ENCODE data around the gene RHOJ. TPM values are rescaled to one million over a fixed set of nuclear protein-coding genes. Genes with fewer than 3 reads are reported as not detected.

The RHOJ gene
- polyA plus RNA-seq, 1 donor from 2014 or later = 0.10 TPM

- no peaks in the 10 kb centered on the region for H3K9me3 ChIP-seq (ENCODE audit: low read length)
- H3F3A ChIP-seq (ENCODE audit: insufficient read depth, low read length, poor library complexity, severe bottlenecking) = no peaks in the 10 kb centered on the region
- no peak overlapping the region for H3K27ac ChIP-seq (ENCODE audit: low read length)
- H3K9me2 ChIP-seq (ENCODE audit: insufficient read depth, low read length) = no peaks in the 10 kb centered on the region
- H2AFZ ChIP-seq (ENCODE audit: low read depth, low read length) = no peak overlapping the region
- H3K36me3 ChIP-seq (ENCODE audit: insufficient read depth, low read length) = no peaks in the 10 kb centered on the region
- no peak for TF ChIP-seq REST (IDR thresholded peaks at IDR 0.05; ENCODE audit: borderline replicate concordance)
- TF ChIP-seq TAF1 (IDR thresholded peaks at IDR 0.05; ENCODE audit: low read depth) = no peak
- H4K20me1 ChIP-seq (ENCODE audit: insufficient read depth) = no peaks in the 10 kb centered on the region
- no peak overlapping the region for H3K9ac ChIP-seq (ENCODE audit: low read length)
- H3K4me2 ChIP-seq (ENCODE audit: low read length) = no peak overlapping the region
- H3K79me2 ChIP-seq (replicated peaks; ENCODE audit: insufficient read depth, low read length) = no peaks in the 10 kb centered on the region
- no peak overlapping the region for H3K4me3 ChIP-seq (ENCODE audit: low read length)
- H3K27me3 ChIP-seq (ENCODE audit: insufficient read depth, low read depth, low read length) = no peaks in the 10 kb centered on the region
Observed at GRCh38 chr14:63290741-63291430, 86.6 kb downstream of the RHOJ start.

GRCh38 chr14:63292805-63293204 lies 88.6 kb downstream of the RHOJ start:
- H3K9ac ChIP-seq (ENCODE audit: low read length) = no peak overlapping the region
- H3K4me3 ChIP-seq (ENCODE audit: low read length) = no peak overlapping the region
- H2AFZ ChIP-seq (ENCODE audit: low read depth, low read length) = no peak overlapping the region
- peak; percentile 47 for TF ChIP-seq POLR2AphosphoS5 (IDR thresholded peaks at IDR 0.05)
- TF ChIP-seq EZH2 (IDR thresholded peaks at IDR 0.05; ENCODE audit: borderline replicate concordance, insufficient read depth, low read length, poor library complexity, severe bottlenecking) = no peak
- no peak for TF ChIP-seq RAD21 (conservative IDR thresholded peaks at IDR 0.05)
- no peak for TF ChIP-seq MXI1 (conservative IDR thresholded peaks at IDR 0.05; ENCODE audit: poor library complexity, severe bottlenecking)
- TF ChIP-seq REST (IDR thresholded peaks at IDR 0.05; ENCODE audit: borderline replicate concordance) = peak; percentile 98
- TF ChIP-seq EP300 (conservative IDR thresholded peaks at IDR 0.05; ENCODE audit: poor library complexity, severe bottlenecking) = peak; percentile 73
- TF ChIP-seq CTCF (IDR thresholded peaks at IDR 0.05; ENCODE audit: poor library complexity, severe bottlenecking) = no peak
- H3K36me3 ChIP-seq (ENCODE audit: insufficient read depth, low read length) = no peaks in the 10 kb centered on the region
- no peaks in the 10 kb centered on the region for H4K20me1 ChIP-seq (ENCODE audit: insufficient read depth)
- H3F3A ChIP-seq (ENCODE audit: insufficient read depth, low read length, poor library complexity, severe bottlenecking) = no peaks in the 10 kb centered on the region
- no peak overlapping the region for H3K27ac ChIP-seq (ENCODE audit: low read length)
- no peaks in the 10 kb centered on the region for H3K79me2 ChIP-seq (replicated peaks; ENCODE audit: insufficient read depth, low read length)
- H3K9me3 ChIP-seq (ENCODE audit: low read length) = no peaks in the 10 kb centered on the region
- H3K4me2 ChIP-seq (ENCODE audit: low read length) = no peak overlapping the region
- H3K27me3 ChIP-seq (ENCODE audit: insufficient read depth, low read depth, low read length) = no peaks in the 10 kb centered on the region
- H3K9me2 ChIP-seq (ENCODE audit: insufficient read depth, low read length) = no peaks in the 10 kb centered on the region
